Uterus (tissue), 4 donors: ENCODE data around the gene IL17B. TPM values are rescaled to one million over a fixed set of nuclear protein-coding genes. Genes with fewer than 3 reads are reported as not detected.

ENCODE experiments used
- DNase-seq, 2 donors: peaks; one replicate each; pipeline ENCODE4 v3.0.0-alpha.2; 2019 to 2020
- H3K27ac ChIP-seq, 2 donors: fragments of 200-600 bp; sonication (generic); 1 replicate in 1 of 2; 2 replicates in 1 of 2; pipeline ENCODE4 v1.5.1; 2016 to 2018
- H3K27me3 ChIP-seq, 2 donors: fragments of 200-600 bp; sonication (generic); one replicate each; pipeline ENCODE4 v1.5.1; 2018 to 2019; ENCODE audit warnings: control low read depth in 1 of 2
- H3K36me3 ChIP-seq, 2 donors: fragments of 200-600 bp; sonication (generic); one replicate each; pipeline ENCODE4 v1.5.1; 2019; ENCODE audit warnings: control low read depth in 1 of 2
- H3K4me1 ChIP-seq, 2 donors: fragments of 200-600 bp; sonication (generic); one replicate each; pipeline ENCODE4 v1.5.1; 2018 to 2019; ENCODE audit warnings: control low read depth in 1 of 2
- H3K4me3 ChIP-seq, 2 donors: fragments of 200-600 bp; sonication (generic); 1 replicate in 1 of 2; 2 replicates in 1 of 2; pipeline ENCODE4 v1.5.1; 2018 to 2019; ENCODE audit warnings: mild to moderate bottlenecking in 1 of 2
- H3K9me3 ChIP-seq, 2 donors: fragments of 200-600 bp; sonication (generic); one replicate each; pipeline ENCODE4 v1.5.1; 2019; ENCODE audit warnings: control low read depth in 1 of 2
- POLR2A ChIP-seq, 2 donors: fragments of 450-650 bp; IDR thresholded peaks; one replicate each; pipeline ENCODE4 v1.6.1; 2016; ENCODE audit warnings: antibody characterized with exemption in 2 of 2, mild to moderate bottlenecking in 1 of 2, moderate library complexity in 1 of 2
- intact Hi-C: fragments of 100-400 bp; cut with DNase I; formaldehyde crosslinking; loops from one replicate; pipeline ENCODE4 v1.15.1; 2023; ENCODE audit warnings: low total_unique reads
- total RNA-seq, 4 donors: library from RNA; depleted of rRNA in 3 of 4; stranded (reverse); fragments of >200 nt in 3 of 4; gene quantifications; one replicate each; pipeline versions ENCODE4 v1.1.0 to v1.2.4, GENCODE V29; 2014 to 2023
- TF ChIP-seq, protein P1 (sequence below), 4 experiments: fragments of 200-600 bp in 2 of 4; fragments of 450-650 bp in 2 of 4; sonication (generic) in 2 of 4; IDR thresholded peaks; one replicate each; pipeline ENCODE4 v1.5.1; 2016 to 2019; ENCODE audit warnings: antibody characterized with exemption in 4 of 4, mild to moderate bottlenecking in 2 of 4, moderate library complexity in 1 of 4
- donor health status: DM: yes; HTN: yes; CAD: no.

The IL17B gene
- total RNA-seq, 4 donors from 2014 or later, result 1.6 to 2.3 TPM; not detected in 2

DNA sequence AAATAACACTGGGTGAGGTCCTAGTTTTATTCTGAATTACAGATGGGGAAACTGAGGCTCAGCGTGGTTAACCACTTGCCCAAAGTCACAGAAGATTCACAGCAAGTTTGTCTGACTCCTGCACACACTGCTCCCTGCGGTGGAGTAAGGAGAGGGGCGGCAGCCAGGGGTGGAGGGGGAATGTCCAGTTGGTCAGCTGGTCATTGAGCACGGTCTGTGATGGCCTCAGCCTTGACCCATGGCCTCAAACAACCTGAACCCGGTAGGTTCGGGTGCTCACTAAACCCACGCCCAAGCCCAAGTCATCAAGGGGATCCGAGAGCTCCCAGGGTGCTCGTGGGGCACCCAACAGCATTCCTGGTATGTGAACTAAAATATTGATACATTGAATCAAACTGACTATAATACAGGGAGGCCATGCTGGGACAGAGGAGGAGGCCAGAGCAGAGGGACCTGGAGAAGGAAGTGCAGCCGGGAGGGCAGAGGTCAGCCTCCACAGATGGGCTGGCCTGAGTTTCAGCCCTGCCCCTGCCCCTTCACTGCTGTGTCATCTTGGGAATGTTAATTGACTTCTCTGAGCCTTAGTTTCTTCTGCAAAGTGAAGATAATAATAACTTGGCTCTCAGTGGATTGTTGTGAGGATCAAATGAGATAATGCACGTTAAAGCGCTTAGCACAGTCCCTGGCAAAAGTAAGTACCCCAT is 3.6 kb upstream of the IL17B start:
- H3K36me3 ChIP-seq, result no peaks in the 10 kb centered on the region
- peak overlapping the region; percentile 93 to 95 for H3K27ac ChIP-seq
- H3K27me3 ChIP-seq, result no peaks in the 10 kb centered on the region
- TF ChIP-seq, protein P1, sequence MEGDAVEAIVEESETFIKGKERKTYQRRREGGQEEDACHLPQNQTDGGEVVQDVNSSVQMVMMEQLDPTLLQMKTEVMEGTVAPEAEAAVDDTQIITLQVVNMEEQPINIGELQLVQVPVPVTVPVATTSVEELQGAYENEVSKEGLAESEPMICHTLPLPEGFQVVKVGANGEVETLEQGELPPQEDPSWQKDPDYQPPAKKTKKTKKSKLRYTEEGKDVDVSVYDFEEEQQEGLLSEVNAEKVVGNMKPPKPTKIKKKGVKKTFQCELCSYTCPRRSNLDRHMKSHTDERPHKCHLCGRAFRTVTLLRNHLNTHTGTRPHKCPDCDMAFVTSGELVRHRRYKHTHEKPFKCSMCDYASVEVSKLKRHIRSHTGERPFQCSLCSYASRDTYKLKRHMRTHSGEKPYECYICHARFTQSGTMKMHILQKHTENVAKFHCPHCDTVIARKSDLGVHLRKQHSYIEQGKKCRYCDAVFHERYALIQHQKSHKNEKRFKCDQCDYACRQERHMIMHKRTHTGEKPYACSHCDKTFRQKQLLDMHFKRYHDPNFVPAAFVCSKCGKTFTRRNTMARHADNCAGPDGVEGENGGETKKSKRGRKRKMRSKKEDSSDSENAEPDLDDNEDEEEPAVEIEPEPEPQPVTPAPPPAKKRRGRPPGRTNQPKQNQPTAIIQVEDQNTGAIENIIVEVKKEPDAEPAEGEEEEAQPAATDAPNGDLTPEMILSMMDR (IDR thresholded peaks at IDR 0.05), result no peak
- no peak for TF ChIP-seq POLR2A (IDR thresholded peaks at IDR 0.05)
- peak; percentile 39 to 55 for DNase-seq
- H3K4me3 ChIP-seq, result peak overlapping the region in 1 of 2 donors; percentile 22
- no peaks in the 10 kb centered on the region for H3K9me3 ChIP-seq
- intact Hi-C loops, result loop anchor here (5.0 kb wide), 2 partner anchors 35 to 50 kb away; no protein-coding TSS in a partner anchor
- peaks cover 12 to 30% of the 10 kb centered on the region in 2 donors for H3K4me1 ChIP-seq

DNA sequence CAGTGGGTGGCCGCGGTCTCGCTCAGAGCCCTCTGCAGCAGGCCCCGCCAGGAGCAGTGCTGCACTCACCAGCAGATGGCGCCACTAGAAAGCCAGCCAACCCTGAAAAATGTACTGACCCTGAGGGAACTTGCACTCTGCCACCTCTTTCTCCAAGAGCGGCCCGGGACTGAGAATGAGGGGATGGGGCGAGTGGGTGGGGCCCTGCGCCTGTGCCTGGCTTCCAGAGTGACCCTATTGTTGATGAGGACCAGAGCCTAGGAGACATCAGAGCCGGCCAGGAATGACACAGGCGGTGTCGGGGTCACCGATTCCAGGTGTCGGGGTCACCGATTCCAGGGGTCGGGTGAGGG is 2.9 kb upstream of the IL17B start:
- no peaks in the 10 kb centered on the region for H3K36me3 ChIP-seq
- H3K27ac ChIP-seq, result peak overlapping the region; percentile 93 to 95
- TF ChIP-seq, protein P1 (IDR thresholded peaks at IDR 0.05), result peak; percentile 91 to 96 (median 96)
- TF ChIP-seq POLR2A (IDR thresholded peaks at IDR 0.05), result no peak
- H3K9me3 ChIP-seq, result no peaks in the 10 kb centered on the region
- peak; percentile 89 for DNase-seq
- H3K27me3 ChIP-seq, result no peaks in the 10 kb centered on the region
- intact Hi-C loops, result loop anchor here (5.0 kb wide), 2 partner anchors 35 to 50 kb away; no protein-coding TSS in a partner anchor
- peaks cover 12 to 27% of the 10 kb centered on the region in 2 donors for H3K4me1 ChIP-seq
- peak overlapping the region; percentile 9 to 22 for H3K4me3 ChIP-seq

DNA sequence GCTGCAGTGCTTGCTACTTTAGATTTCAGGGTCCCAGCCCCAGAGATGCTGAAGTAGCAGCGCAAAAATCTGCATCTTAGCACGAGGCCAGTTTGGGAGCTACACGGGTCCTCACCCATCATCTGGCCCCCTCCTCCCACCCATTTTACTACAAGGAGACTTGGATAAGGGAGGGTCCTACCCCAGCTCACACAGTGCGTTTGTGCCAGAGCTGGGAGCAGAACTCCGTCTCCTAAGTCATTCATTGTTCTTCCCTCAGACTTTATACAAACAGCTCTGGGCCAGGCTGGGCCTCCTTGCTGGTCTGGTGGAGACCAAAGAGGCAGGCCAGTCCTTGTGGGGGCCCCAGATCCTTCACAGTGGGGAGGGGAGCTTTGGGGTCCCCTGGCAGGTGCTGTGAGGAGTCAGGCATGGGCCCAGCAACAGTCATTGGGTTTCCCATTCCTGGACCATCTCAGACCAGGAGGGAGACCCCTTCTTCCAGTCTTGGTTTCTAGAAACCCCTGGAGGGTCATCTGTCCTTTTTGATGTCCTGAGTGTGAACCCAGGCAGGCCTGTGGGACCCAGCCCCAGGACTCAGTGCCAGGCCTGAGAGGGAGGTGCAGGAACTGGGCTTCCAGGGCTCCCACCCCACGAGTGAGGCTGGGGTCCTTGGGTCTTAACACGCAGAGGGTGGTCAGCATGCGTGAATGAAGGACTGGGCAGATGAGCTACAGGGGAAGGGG is 2.3 kb upstream of the IL17B start:
- peak overlapping the region; percentile 93 to 95 for H3K27ac ChIP-seq
- H3K9me3 ChIP-seq, result no peaks in the 10 kb centered on the region
- no peaks in the 10 kb centered on the region for H3K27me3 ChIP-seq
- TF ChIP-seq, protein P1 (IDR thresholded peaks at IDR 0.05), result no peak
- no peak for TF ChIP-seq POLR2A (IDR thresholded peaks at IDR 0.05)
- peak overlapping the region; percentile 9 to 22 for H3K4me3 ChIP-seq
- intact Hi-C loops, result loop anchor here (5.0 kb wide), 2 partner anchors 36 to 51 kb away; no protein-coding TSS in a partner anchor
- peaks cover 7 to 22% of the 10 kb centered on the region in 2 donors for H3K4me1 ChIP-seq
- H3K36me3 ChIP-seq, result no peaks in the 10 kb centered on the region
- peak in 1 of 2 donors; percentile 45 for DNase-seq

DNA sequence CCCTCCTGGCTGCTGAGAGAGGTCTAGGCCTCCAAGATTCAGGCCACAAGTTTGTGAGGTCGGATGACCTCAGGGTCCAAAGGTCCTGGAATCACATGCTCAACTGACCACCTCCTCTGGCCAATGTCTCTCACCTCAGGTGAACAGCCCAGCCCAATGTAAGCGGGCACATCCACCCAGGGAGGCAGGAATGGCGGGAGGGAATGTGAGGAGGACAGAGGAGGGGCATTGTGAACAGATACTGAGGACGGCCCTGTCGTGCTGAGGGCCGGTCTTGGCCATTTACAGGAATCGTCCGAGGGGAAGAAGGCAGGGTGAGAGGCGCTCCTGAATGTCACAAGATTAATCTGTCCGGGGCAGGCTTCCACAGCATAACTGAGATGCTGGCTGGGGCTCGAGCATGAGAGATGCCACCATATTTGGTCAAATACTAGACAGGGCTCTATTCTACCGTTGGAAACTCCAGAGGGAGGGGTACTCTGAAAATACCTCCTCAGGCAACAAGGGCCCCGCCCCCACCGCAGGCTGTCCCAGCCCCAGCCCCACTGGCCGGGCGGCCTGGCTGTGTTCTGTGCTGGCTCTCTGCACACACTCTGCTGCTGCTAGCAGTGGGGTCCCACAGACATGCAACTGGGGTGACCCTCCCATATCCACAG is 1.5 kb upstream of the IL17B start:
- Histone ChIP-seq H3K9me3 (no peaks in the 10 kb centered on the region), H3K4me1 (peaks cover 7 to 14% of the 10 kb centered on the region in 2 donors), H3K4me3 (no peak overlapping the region), H3K27me3 (no peaks in the 10 kb centered on the region), H3K27ac (peak overlapping the region; percentile 93 to 95), H3K36me3 (no peaks in the 10 kb centered on the region)
- peak; percentile 38 to 51 for TF ChIP-seq POLR2A (IDR thresholded peaks at IDR 0.05)
- TF ChIP-seq, protein P1 (IDR thresholded peaks at IDR 0.05), result no peak
- DNase-seq, result peak; percentile 82 to 90
- intact Hi-C loops, result loop anchor here (5.0 kb wide), 2 partner anchors 37 to 52 kb away; no protein-coding TSS in a partner anchor
